ENCODE data around the gene SPATS2. TPM values are rescaled to one million over a fixed set of nuclear protein-coding genes. Genes with fewer than 3 reads are reported as not detected.

The SPATS2 gene
- total RNA-seq, 3 donors from 2014 or later (not counting 1 experiment from before 2014, with no cell fraction given), result 14.6 to 18.4 (median 15.4) TPM

- ATAC-seq (no peak), DNase-seq (no peak)
- Histone ChIP-seq H3K4me3 (ENCODE audit: low read length) (no peak overlapping the region), H3K36me3 (ENCODE audit: control insufficient read depth, insufficient read depth, low read length) (no peaks in the 10 kb centered on the region), H3K4me1 (ENCODE audit: control insufficient read depth, insufficient read depth, low read length) (peaks cover 11% of the 10 kb centered on the region), H3K9me3 (ENCODE audit: control insufficient read depth, insufficient read depth, low read length) (no peaks in the 10 kb centered on the region), H3K27ac (ENCODE audit: low read length) (no peak overlapping the region), H3K27me3 (ENCODE audit: control insufficient read depth, insufficient read depth, low read length) (peaks cover 1% of the 10 kb centered on the region)
- H3K27me3 Mint-ChIP-seq (ENCODE audit: low read depth in 2 of 2), result peaks cover 7 to 9% of the 10 kb centered on the region in 2 donors
- TF ChIP-seq CTCF (IDR thresholded peaks at IDR 0.05), result no peak
- peaks cover 14 to 18% of the 10 kb centered on the region in 2 donors for H3K4me1 Mint-ChIP-seq
- H3K27ac Mint-ChIP-seq, result no peak overlapping the region
- H3K9me3 Mint-ChIP-seq, result no peaks in the 10 kb centered on the region
- H3K4me3 Mint-ChIP-seq, result no peak overlapping the region
- H3K36me3 Mint-ChIP-seq, result no peaks in the 10 kb centered on the region
- intact Hi-C loops (cut with micrococcal nuclease), result no loop called here
Observed at GRCh38 chr12:49327368-49327767, 39.9 kb upstream of the SPATS2 start.

GRCh38 chr12:49327887-49328286 is 39.4 kb upstream of the SPATS2 start:
- H3K27ac ChIP-seq (ENCODE audit: low read length), result no peak overlapping the region
- Mint-ChIP-seq H3K27ac (no peak overlapping the region), H3K4me3 (no peak overlapping the region), H3K9me3 (no peaks in the 10 kb centered on the region), H3K27me3 (ENCODE audit: low read depth in 2 of 2) (peaks cover 13% of the 10 kb centered on the region in 2 donors), H3K4me1 (peaks cover 9 to 20% of the 10 kb centered on the region in 2 donors), H3K36me3 (no peaks in the 10 kb centered on the region)
- intact Hi-C loops (cut with micrococcal nuclease), result no loop called here
- H3K4me1 ChIP-seq (ENCODE audit: control insufficient read depth, insufficient read depth, low read length), result peaks cover 14% of the 10 kb centered on the region
- TF ChIP-seq CTCF (IDR thresholded peaks at IDR 0.05), result no peak
- no peaks in the 10 kb centered on the region for H3K9me3 ChIP-seq (ENCODE audit: control insufficient read depth, insufficient read depth, low read length)
- H3K36me3 ChIP-seq (ENCODE audit: control insufficient read depth, insufficient read depth, low read length), result no peaks in the 10 kb centered on the region
- H3K4me3 ChIP-seq (ENCODE audit: low read length), result no peak overlapping the region
- WGBS (ENCODE audit: insufficient coverage), result 100% methylated on average over 2 of the region's 2 CpGs
- ATAC-seq, result no peak
- no peak for DNase-seq
- peaks cover 3% of the 10 kb centered on the region for H3K27me3 ChIP-seq (ENCODE audit: control insufficient read depth, insufficient read depth, low read length)

- DNase-seq, result no peak
- H3K27me3 Mint-ChIP-seq (ENCODE audit: low read depth in 2 of 2), result peaks cover 17% of the 10 kb centered on the region in 2 donors
Observed at GRCh38 chr12:49328816-49329215, 38.4 kb upstream of the SPATS2 start.

More at GRCh38 chr12:49328816-49329215, 38.4 kb upstream of the SPATS2 start:
- H3K4me3 Mint-ChIP-seq, result no peak overlapping the region
- H3K27me3 ChIP-seq (ENCODE audit: control insufficient read depth, insufficient read depth, low read length), result peaks cover 8% of the 10 kb centered on the region
- H3K9me3 ChIP-seq (ENCODE audit: control insufficient read depth, insufficient read depth, low read length), result no peaks in the 10 kb centered on the region
- H3K9me3 Mint-ChIP-seq, result no peaks in the 10 kb centered on the region
- peaks cover 12% of the 10 kb centered on the region for H3K4me1 ChIP-seq (ENCODE audit: control insufficient read depth, insufficient read depth, low read length)
- no peak overlapping the region for H3K27ac ChIP-seq (ENCODE audit: low read length)
- H3K27ac Mint-ChIP-seq, result no peak overlapping the region
- WGBS (ENCODE audit: insufficient coverage), result 97% methylated on average over 8 of the region's 12 CpGs
- intact Hi-C loops (cut with micrococcal nuclease), result no loop called here
- no peaks in the 10 kb centered on the region for H3K36me3 ChIP-seq (ENCODE audit: control insufficient read depth, insufficient read depth, low read length)
- TF ChIP-seq CTCF (IDR thresholded peaks at IDR 0.05), result no peak
- no peaks in the 10 kb centered on the region for H3K36me3 Mint-ChIP-seq
- no peak for ATAC-seq
- peaks cover 0 to 16% of the 10 kb centered on the region in 2 donors for H3K4me1 Mint-ChIP-seq
- H3K4me3 ChIP-seq (ENCODE audit: low read length), result no peak overlapping the region

Data from natural killer cell (primary cell).